NK-92 treated with Interleukin-12 subunit alpha and Interleukin-12 subunit beta, amount 100 ng/mL, for 24 hours (cell line): Measurements from ENCODE around the gene PSD4.

Experiments
- DNase-seq: peaks from one replicate; lab custom pipeline; 2025; lab: John Stamatoyannopoulos, UW

PSD4 gene

DNA sequence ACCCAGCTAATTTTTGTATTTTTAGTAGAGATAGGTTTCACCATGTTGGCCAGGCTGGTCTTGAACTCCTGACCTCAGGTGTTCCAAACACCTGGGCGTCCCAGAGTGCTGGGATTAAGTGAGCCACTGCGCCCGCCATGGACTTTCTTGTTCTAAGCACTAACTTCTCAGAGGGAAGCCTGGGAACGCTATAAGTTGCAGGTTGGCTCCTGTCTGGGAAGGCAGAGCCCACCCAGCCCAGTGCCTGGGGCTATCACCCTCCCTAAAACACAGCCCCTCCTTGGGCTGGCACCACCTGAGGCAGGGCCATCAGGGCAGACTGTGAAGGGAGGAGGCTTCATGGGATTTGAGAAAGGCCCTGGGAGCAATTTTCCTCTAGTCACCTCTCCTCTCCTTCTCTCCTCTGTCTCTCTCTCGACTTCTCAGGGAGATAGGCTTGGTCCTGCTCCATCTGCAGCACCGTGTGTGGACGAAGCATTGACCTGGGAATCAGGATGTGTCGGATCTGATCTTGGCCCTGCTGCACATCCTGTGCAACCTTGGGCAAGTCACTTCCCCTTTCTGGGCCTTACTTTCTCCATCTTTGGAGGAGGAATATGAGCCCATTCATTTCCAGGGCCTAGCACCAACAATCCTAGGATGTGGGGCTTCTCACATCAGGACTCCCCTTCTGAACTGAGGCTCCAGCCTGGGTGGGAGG, 10.9 kb downstream of the PSD4 start:
- no peak for DNase-seq

DNA sequence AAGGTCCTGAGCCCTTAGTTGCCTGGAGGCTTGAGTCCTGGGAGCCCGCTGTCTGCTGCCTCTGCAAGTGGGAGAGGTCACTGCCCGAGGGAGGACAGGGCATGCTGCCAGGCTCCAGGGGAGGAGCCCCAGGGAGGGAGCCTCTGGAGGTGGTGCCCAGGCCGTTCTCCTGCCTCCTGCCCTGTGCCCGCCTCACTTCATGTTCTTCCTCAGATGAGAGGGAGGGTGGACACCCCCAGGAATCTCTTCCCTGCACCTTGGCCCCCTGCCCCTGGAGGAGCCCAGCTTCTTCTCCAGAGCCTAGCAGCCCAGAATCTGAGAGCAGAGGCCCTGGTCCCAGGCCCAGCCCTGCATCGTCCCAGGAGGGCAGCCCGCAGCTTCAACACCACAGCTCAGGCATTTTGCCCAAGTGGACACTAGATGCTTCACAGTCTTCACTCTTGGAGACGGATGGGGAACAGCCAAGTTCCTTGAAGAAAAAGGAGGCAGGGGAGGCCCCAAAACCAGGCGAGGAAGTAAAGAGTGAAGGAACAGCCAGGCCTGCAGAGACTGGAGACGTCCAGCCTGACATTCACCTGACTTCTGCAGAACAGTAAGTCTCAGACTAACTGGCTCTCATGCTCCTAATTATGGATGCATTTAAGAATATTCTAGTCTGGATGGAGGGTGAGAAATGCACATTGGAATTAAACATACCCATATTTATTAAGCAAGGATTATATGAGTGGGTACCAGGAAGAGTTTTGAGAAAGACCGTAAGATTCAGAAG, 12.1 kb downstream of the PSD4 start:
- DNase-seq = no peak

DNA sequence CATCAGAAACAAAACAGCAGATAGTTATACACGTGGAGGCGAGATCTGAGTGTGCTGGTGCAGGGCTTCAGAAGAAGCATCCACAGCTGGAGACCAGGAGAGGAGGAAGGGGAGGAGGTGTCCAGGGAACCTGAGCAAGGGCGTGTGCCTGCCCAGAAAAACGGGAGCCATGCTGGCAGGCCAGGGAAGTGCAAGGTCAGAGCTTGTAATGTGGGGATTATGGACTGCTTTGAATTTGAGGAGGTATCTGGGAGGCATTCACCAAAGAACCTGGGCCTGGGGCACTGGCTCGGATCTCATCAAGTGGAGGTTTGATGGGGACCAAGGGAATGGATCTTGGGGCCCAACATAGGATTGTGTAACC, 12.6 kb downstream of the PSD4 start:
- DNase-seq = no peak

DNA sequence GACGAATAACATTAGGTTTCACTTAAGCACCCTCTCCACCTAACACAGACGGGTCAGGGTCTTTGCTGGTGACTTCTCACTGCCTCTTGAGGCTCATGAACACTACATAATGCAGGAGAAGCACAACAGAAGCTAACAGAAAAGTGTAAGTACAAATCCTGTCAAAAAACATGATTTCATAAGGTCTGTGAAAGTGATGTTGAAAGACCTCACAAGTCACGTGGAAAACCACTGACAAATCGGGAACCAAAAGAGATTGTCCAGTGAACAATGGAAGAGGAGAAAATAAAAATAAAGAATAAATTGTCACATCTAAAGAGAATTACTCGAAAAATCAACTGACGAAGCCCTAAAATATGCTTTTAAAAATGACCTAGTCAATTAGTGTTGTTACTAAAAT, 14.0 kb downstream of the PSD4 start:
- DNase-seq = no peak

DNA sequence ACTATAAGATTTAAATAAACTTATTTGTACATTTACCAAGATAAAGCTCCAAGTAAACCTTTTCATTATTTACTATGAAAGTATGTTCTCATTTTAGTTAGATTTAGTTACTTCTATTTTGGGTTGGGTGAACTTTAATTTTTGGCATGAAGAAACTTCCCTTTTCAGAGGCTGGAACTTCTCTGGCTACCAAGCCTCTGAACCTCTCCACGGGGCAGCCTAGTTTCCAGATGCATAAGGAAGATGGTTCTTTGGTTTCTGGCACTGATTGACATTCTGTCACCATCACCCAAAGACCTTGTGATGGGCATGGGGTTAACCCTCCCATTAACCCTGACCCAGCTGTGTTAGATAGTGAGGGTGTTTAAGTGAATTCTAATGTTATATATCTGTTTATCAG, 17.1 kb downstream of the PSD4 start:
- DNase-seq = no peak

DNA sequence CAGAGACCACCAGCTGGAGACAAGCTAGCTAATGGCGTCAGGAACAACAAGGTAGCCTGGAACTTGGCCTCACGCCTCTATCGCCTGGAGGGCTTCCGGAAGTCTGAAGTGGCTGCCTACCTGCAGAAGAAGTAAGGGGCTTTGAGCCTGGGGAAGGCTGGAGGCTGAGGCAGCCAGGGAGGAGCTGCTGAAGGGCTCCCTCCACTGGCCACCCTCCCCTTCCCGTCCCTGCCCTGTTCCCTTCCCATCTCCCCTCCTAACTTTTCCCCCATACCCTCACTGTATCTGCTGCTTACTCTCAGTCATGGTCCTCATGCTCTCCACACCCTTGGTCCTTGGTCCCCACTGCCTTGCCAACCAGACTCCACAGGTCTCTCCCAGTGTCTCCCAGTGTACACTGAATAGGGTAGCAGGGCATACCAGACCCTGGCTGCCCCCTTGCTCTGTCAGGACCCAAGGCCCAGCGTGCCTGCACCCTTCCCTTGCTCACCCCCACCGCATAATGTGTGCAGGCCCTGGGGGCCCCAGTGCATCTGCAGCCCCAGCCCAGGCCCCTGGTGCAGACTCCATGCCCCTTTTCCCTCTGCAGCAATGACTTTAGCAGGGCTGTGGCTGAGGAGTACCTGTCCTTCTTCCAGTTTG, 18.8 kb downstream of the PSD4 start:
- DNase-seq = no peak

DNA sequence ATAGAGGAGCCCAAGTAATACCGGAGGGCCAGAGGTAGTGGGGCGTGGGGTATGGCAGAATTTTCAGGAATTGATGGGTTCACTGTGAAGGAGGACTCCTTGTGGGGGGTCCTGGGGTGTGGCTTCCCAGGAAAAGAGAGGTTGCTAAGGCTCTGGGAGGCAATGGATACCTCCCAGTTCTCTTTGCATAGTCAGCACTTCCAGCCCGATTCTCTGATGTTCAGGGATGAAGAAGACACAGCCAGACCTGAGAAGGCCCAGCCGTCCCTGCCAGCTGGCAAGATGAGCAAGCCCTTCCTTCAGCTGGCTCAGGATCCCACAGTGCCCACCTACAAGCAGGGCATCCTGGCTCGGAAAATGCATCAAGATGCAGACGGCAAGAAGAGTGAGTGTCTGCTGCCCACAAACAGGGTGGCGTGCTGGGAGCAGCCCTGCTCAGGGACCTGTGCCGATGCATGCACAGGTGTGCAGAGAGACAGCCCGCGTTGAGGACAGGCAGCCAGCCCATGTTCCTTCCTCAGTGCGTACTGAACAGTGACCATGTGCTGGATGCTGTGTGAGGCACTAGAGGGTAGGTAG, 22.2 kb downstream of the PSD4 start:
- DNase-seq = no peak

DNA sequence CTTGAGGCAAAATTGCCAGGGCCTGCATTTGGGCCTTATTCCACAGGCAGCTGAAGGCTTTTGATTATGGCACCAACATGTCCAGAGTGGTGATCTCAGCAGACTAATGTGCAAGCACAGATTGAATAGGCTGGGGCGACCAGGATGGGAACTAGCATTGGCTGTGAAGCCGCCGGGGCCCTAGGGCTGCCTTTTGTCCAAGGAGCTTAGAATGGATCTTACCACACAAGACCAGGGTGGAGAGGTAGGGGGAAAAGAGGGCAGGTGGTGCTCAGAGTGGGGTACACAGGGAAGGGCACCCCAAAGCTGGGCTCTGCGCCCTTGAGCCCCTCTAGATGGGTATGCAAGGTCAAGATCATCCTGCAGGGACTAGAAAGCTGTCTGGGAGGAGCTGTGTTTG, 23.1 kb downstream of the PSD4 start:
- no peak for DNase-seq

DNA sequence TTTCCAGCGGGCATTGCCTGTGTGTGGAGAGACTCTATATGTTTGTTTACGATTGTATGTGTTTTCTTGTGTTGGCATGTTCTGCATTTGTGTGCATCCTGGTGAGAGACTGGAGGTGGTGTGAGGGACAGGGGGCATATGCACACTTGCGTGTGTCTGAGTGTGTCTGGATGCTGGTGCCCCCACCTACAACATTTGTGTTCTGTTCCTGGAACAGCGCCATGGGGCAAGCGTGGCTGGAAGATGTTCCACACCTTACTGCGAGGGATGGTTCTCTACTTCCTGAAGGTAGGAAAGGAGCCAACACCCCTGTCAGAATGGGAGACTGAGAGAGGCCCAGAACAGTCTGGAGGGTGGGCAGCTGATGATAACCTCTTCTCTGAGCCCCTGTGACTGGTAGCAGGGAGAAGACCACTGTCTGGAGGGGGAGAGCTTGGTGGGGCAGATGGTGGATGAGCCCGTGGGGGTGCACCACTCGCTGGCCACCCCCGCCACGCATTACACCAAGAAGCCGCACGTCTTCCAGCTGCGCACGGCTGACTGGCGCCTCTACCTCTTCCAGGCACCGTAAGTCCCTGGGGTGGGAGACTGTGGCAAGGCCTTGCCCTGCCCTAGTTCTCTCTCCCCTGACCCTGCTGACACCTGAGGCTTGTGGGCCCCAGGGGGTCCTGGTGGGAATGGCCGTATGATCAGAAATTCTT, 23.7 kb downstream of the PSD4 start:
- DNase-seq = no peak

DNA sequence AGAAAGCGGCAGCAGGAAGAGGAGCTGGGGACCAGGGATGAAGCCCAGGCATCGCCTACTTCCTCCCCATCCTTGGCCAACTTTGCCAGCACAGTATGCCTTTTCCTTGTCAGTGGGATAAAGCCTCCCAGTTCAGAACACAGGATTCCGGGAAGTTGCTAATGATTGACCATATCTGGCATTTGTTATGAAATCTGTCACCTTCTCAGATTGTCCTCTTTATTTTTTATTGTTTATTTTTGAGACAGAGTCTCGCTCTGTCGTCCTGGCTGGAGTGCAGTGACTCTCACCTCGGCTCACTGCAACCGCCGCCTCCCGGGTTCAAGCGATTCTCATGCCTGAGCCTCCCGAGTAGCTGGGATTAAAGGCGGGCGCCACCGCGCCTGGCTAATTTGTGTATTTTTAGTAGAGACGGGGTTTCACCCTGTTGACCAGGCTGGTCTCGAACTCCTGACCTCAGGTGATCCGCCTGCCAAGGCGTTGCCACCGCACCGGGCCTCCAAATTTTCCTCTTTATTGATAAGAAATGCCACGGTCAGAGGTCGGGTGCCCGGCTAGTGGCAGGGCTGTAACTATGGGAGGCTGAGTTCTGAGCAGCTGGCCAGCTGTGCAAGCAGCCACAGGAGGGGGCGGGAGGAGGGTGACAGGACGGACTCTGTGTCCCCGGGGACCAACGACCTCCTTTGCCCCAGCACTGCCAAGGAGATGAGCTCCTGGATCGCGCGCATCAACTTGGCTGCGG, 24.4 kb downstream of the PSD4 start:
- DNase-seq = no peak

DNA sequence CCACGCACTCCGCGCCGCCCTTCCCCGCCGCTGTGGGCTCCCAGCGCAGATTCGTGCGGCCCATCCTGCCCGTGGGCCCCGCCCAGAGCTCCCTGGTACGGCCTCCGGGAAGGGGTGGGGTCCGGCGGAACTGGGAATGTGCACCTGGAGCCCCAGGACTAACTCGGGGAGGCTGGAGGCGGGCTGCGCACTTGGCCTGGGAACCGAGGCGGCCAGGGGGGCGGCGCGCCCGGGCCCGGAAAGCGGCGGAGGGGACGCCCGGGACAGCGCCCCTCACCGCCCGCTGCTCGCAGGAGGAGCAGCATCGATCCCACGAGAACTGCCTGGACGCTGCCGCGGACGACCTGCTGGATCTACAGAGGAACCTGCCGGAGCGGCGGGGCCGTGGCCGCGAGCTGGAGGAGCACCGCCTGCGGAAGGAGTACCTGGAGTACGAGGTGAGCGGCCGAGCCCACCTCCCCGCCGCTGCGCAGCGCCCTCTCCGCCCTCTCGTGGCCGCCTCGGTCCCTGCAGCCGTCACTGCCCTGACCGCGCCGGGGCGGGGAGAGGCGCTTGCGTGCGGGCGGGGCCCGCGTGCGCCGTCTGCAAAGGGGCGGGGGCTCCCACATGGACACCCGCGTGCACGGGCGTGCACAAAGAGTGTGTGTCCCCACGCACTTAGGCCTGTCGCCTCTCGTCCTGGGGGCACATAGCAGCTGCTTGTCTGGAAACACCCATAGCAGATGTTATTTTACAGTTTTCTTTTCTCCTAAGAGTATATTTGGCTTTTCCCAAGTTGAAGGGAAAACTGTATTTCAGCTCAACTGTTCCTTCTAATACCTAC, 25.2 kb downstream of the PSD4 start:
- DNase-seq = no peak

DNA sequence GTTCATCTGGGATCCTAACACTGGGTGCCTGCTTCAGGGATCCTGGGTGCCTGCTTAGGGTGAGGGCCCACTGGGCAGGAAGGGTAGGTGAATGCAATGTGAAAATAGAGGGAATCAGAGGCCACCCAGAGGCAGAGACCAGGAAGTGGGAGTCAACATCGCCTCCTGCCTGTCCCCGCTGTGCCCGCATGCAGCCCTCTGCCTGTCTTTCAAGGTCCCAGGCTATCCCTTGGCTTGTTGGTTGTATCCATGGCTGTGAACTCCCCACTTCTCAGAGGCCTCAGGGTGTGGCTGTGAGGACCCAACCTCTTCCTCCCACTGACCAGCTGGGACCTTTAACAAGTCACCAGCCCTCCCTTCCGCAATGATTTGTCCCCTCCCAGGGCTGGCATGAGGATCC, 26.5 kb downstream of the PSD4 start:
- DNase-seq = no peak

DNA sequence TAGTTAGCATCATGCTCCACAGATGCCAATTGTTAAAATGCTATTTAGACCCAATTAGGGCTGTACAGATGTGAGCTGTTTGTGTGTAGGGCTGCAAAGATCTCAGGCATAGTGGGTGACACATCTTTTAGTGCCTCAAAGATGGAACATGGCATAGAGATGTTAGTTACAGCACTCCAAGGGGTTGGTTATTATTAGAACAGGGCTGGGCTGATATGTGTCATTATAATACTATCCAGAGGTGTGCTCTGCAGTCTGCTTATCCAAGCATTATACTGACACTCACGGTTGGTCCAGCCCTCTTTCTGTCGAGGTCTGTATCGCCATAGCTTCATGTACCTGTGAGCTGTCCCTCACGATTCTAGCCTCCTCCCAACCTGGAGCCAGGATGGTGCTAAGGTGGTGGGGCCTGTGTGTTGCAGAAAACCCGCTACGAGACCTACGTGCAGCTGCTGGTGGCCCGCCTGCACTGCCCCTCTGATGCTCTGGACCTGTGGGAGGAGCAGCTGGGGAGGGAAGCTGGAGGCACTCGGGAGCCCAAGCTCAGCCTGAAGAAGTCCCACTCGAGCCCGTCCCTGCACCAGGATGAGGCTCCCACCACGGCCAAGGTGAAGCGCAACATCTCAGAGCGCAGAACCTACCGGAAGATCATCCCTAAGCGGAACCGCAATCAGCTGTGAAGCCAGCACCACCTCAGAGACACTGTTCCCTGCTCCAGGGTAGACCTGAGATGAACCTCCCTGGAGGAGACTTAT, 27.1 kb downstream of the PSD4 start:
- no peak for DNase-seq

DNA sequence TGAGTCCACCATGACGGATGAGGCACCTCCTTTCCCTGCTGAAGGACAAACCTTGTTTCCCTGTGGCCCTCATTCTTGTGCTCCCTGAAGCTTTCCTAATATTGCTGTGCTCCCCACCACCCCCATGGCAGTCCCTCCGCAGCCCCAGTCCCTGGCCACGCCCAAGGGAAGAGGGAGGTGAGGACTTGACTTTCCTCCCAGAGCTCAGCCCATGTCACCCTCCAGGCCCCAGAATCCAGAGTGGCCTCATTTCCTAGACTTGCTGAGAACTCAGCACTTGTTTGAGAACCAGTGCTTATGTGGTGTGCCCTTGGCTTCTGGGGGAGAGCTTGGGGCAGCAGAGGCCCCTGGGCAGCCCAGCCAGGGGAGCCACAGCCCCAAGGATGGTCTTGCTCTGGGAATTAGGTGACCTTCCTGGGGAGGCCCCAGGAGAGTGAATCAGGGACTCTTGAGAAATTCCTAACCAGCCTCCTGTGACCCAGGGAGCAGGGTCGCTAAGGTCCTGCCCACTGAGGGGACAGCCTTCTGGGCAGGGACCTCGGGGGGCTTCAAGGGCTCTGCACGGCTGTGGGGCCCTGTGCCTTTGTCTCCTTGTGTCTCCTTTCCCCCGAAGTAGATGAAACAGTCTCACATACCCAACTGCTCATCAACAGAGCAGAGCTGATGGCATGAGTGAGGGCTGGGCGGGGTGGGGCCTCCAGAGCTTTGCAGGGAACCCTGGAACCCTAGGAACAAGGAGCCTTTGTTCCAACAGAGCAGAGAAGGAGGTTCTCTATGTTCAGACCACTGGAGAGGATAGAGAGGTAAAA, 27.9 kb downstream of the PSD4 start:
- DNase-seq = no peak

DNA sequence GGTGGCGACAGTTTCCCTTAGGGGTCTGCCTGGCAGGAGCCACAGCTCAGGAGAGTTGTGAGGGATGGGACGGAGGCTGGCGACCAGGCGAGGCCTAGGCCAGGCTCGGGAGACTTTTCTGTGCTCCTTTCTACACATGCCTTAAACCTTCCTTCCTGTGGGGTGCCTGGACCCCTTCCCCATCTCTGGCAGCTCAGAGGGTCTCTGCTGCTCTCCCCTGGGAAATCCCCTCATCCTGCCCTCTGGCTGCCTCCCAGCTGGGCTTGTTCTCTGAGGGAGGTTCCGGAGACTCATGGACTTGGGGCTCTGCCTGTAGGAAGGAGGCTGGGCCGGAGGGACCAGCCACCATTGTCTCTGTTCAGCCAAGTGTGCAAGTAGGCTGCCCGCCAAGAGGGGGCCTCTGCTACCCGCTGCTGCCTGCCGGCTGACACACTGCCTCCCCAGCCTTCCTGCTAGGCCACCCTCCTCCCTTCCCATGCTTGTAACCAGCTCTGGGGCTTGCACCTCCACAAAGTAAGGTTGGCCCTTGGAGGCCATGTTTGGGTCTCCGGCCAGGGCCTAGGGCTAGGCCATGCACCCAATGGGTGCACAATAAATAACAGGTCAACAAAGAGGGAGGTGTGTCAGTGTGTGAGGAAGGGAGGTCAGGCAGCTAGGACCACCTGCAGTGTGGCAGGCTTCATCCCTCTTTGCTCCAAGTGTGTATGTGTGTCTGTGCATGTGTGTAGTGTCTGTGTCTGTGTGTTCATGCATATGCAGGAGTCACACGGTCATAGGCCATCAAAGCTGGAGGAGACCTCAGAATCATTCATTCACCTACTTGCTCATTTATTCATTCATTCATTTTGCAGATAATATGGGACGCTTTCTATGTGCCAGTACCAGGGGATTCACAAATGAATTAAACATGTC, 28.8 kb downstream of the PSD4 start:
- no peak for DNase-seq

DNA sequence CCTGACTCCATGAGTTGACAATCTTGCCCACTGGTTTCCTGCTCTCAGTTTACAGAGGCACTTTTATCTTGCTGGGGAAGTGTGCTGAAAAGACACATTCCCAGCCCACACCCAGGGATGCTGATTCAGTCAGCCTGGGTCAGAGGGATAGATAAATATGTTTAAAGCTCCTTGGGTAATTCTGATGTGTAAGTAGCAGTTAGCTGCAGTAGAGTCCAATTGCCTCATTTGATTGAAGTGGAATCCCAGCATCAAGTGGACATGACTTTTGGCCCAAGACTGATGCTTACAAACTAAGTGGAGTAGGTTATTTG, 29.4 kb downstream of the PSD4 start:
- no peak for DNase-seq

DNA sequence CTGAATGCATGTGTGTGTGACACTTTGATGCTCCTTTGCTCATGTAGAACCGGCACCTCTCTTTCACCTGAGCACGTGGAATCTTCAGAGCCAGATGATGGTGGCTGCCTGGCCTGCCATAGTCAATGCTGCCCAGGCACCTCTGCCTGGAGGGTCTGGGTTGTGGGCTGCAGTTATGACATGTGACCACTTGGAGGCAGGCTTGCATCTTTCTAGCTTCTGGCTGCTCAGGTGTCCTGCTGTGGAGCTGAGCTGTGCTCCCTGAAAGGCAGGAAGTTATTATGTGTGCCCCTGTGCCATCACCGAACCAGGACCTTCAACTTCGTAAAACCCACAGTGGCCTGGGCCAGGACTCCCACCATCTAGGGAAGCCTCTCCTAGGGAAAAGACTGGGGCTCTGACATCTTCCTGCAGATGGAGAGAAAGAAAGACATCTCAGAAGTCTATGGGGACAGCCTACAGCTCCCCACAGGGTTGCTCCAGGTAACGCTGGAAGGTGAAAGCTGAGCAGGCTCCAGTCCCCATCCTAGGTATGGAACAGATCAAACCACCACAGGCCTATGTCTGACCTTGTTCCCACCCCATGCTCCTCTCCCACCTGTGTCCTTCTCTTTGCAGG, 30.2 kb downstream of the PSD4 start:
- peak; percentile 61 for DNase-seq

DNA sequence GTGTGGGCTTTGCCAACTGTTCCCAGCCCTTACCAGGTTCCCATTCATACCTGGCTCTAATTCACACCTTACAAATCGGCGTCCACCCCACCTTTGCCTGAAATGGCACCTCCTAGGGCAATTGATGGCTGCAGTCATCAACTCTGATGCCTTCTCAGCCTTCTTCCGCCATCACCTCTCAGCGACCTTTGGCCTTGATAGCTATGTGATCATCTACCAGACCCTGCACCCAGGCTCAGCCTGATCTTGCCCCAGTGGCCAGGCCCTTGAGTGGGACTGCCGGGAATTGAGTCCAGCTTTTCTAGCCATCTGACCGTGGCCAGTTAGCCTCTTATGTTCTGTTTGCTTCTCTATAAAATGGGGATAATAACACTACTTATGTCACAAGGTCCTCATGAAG, 32.5 kb downstream of the PSD4 start:
- no peak for DNase-seq
